HG02885 (cell line): ENCODE data around the gene CTIF.
A peak's percentile ranks its signal among the peaks of the same experiment; 100 is the strongest.

Experiments used
- ATAC-seq: cut with Tn5 transposase; IDR thresholded peaks from one replicate; pipeline ENCODE4 v1.9.1; 2021; ENCODE audit warnings: mild to moderate bottlenecking; ENCODE audit not compliant: unreplicated experiment, poor library complexity

The CTIF gene

DNA sequence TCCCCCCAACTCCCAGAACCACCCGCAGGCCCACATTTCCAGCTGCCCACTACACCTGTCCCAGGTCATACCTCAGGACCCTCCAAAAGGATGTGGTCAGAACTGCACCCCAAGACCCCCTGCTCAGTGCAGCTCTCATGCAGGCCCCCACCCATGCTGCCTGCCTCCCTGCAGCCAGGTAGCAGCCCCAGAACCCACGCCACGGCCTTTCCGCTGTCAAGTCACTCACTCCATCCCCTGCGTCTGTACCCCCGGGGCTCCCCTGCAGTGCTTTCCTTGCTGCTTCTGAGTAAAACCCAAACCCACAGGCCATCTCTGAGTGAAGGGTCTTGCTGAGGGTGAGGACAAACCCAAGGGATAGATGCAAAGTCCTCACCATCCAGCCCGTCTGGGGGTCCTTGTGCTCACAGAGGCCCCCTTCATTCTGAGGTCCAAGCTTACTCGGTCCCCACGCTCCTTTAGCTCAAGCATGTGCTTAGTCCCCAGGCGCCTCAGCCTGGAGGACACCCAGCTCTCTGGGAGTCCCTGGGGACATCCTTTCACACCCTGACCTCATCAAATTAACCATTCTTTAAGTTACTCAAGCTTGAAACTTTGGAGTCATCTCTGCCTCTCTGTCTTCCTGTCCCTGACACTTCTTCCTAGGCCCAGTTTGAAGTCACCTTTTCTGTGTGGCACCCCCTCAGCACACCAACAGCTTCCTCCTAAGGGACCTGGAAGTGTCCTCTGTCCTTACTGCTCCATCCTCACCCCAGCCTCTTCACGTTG lies 281.8 kb downstream of the CTIF start:
- peak; percentile 93 for ATAC-seq

DNA sequence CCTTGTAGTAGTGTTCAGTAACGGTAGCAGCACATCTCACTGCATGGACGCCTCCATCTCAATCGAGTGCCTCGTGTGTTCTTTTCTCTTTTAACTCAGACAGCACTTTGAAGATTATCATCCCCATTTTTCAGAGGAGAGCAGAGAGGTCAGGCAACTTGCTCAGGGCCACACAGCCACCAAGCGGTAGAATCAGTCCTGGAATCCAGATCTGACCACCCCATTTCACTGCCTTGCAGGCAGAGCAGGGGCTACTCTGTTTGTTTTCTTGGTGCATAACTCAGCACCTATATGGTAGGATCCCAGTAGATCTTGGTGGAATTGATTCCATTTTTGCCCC lies 282.4 kb downstream of the CTIF start:
- no peak for ATAC-seq

DNA sequence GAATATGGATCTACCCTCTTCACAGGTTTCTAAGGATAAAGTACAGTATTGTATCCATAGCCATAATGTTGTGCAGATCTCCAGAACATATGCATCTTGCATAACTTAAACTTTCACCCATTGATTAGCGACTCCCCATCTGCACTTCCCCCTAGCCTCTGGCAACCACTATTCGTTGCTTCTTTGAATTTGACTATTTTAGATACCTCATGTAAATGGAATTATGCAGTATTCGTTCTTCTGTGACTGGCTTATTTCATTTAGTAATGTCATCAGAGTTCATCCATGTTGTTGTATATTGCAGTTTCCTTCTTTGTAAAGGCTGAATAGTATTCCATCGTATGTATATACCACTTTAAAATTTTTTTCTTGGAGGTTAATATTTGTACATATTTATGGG lies 283.0 kb downstream of the CTIF start:
- ATAC-seq = no peak

DNA sequence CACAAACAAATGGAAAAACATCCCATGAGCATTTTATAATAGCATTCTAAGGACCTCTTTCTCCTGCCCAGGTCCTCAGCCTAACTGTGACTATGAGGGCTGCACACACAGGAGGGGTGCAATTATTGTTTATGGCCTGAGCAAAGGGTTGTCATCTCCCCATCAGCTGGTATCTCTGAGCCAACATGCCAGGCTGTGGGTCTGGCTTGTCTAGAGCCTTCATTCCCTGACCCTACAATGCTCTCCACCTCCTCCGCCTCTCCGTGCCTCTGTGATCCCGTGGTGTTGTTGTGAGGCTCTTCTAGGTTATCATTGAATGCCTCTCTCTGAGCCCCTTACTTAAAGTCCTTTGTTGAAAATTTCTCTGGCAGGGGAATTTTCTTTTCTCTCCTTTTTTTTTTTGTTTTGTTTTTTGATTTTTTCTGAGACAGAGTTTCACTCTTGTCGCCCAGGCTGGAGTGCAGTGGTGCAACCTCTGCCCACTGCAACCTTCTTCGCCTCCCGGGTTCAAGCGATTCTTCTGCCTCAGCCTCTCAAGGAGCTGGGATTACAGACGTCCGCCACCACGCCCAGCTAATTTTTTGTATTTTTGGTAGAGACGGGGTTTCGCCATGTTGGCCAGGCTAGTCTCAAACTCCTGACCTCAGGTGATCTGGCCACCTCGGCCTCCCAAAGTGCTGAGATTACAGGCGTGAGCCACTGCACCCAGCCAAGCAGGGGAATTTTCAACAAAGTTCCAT lies 285.6 kb downstream of the CTIF start:
- no peak for ATAC-seq

DNA sequence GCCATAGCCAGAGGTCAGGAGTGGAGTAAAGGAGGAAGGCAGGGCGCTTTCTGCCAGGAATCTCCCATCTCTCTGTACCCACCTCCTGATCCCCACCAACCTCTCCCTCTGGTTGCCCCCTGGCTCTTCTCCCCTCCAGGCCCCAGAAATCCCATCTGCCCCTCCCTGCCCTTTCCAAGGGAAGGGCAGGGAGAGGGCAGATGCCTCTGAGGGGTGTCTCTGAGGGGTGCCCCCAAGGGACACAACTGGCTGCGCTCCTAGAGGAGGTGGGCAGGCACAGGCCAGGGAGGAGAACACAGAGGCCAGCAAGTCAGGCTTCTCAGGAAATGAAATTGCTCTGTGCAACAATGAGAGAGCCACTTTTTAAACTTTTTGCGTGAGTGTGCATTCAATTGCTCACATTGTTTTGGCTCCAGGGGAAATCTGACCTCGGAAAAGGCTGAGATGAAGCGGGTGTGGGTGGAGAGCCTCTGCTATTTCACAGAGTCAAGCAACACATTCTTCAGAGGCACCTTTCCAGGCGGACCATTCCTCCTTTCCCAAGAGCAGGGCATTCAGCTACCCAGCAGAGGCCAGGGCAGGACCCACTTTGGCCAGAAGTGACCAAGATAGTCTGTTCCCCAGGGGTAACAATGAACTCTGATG lies 286.4 kb downstream of the CTIF start:
- no peak for ATAC-seq

DNA sequence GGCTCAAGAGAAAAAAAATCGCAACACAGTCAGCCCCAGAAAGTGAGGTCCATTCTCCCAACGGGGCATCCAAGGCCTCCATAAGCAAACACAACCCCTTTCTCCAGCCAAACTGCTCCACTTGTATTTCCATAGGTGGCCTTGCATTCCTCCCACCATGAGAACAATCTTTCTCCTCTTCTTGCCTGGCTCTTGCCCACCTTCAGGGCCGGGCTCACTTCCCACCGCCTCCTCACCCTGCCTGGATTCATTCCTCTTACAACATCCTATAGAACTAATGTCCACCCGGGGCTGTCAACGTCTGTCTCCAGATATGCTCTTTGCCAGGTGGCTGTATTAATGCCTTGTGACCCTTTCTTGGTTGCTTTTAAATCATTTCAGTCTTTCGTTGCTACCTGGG lies 287.4 kb downstream of the CTIF start:
- no peak for ATAC-seq

DNA sequence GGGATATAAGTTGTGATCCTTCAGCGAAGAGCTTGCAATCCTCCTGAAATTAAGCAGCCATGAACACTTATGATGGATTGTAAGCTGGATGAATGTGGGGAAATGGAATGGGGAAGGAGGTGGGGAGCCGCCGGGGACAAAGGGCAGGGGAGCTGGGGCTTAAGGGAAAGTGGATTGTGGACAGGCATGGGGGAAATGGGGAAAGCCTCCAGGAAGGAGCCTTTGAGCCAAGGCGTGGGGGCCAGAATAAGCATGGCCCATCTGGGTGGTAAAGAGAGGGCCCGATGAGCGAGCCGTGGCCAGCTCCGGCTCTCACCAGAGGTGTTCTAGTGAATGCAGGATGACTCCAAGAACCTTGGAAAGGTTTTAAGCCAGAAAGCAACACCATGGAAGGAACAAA lies 288.0 kb downstream of the CTIF start:
- no peak for ATAC-seq

DNA sequence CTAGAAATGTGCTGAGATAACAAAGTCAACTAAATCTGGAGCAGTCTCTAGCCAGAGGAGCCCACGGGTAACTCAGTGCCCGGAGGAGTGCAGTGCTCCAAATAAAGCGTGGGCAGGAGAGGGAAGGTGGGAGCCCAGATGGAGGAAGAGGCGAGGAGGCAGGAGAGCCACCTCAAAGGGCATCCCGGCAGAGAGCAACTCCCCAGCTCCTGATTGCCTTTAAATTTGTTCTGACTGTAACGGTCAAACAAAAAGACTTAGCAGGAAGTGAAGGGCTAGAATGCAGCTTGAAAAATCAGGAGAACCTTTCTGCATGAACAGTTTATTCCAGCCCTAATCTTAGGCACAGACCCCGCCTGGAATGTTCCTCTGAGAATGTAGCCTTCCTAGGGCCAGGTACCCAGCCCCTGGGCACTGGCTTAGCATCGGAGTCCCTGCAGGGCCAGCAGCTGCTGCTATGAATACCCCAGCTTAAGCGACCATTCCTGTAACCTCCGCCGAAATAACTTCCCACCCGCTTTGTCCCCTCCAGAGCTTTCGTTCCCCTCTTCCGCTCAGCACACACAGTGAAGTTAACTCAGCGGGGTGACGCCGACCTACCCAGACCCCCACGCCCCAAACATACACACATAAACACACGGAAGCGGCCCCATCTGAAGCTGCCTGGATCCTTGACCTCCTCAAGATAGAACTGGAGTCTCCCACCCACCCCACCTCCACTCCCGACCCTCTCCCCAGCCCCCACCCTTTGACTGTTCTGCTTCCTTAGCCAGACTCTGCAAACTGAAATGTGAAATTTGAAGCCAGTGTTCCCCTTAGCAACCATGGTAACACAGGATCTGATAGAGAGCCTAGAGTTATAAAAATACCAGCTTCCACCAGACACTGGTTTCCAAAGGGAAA lies 288.7 kb downstream of the CTIF start:
- no peak for ATAC-seq

DNA sequence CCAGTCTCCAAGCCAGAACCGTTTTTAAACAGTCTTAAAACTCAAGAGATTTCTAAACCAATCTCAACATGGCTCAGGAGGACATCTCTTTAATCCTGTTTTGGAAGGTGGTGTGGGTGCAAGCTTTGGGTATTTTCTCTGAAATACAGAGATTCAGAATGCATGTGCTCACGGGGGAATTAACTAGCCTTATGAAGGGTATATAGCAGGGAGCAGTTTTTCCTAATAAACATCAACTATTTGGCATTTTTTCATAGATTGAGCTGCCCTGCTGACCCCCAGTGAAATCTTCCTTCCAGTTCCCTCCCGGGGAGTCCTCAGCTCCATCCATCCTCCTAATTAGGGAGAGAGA lies 289.3 kb downstream of the CTIF start:
- no peak for ATAC-seq

DNA sequence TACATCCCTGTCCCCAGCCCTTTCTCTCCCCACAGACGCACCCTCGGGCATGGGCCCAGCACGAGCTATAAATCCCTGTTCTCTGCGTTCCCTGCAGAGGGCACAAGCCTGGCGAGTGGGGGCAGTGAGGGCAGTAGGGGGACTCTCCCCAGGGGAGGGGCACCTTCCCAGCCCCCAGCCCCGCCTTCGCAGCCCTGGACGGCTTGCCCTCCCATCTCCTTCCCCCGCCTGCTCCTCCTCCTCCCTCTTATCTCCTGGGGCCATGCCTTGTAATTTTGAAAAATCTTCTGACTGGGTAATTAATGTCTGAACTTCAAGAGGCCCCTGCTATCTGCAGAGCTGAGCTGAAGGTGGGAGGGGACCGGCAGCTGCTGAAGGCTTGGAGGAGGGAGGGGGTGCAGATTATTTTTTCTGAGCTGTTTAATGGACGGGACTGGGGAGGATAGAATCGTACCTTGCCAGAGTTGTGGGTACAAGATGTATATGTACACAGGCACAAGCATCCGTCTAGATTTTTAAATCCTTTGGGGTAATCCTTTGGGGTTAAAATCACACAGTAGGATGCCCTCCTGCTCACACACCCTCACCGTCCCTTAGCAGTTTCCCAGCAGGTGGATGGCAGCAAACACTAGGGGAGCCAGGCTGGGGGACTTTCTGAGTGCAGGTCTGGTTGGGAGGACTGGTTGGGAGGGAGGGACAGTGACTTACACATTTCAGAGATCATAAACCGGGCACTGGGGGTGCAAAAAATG lies 290.0 kb downstream of the CTIF start:
- ATAC-seq = no peak

DNA sequence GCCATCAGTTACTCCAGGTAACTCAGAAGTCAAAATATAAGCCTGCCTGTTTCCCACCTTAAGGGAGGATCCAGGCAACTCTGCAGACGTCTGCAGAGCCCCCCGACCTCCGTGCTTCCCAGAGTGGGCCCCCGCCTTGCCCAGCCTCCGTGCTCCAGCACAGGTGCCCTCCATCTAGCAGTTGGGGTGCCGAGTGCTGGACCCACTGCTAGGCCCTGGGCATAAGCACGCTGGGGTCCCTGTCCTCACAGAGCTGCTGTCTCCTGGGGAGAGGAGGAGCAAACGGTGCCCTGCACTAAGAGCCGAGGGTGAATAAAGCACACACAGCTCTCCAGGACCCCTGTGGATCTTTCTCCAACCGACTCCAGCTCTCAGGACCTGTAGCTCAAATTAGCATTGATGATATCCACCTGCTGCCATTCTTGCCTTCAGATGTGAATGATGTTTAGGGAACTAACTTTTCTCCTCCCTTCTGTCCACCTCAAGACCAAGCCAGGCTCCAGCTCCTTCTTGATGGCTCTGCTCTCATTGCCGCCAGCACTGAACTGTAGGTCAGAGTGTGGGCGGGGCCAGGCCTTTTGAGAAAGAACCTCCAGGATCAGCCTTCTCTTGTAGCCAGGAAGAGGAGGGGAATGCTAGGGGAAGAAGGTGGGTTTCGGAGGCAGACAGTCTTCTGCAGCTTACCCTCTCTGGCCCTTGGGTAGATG lies 290.8 kb downstream of the CTIF start:
- ATAC-seq = no peak

DNA sequence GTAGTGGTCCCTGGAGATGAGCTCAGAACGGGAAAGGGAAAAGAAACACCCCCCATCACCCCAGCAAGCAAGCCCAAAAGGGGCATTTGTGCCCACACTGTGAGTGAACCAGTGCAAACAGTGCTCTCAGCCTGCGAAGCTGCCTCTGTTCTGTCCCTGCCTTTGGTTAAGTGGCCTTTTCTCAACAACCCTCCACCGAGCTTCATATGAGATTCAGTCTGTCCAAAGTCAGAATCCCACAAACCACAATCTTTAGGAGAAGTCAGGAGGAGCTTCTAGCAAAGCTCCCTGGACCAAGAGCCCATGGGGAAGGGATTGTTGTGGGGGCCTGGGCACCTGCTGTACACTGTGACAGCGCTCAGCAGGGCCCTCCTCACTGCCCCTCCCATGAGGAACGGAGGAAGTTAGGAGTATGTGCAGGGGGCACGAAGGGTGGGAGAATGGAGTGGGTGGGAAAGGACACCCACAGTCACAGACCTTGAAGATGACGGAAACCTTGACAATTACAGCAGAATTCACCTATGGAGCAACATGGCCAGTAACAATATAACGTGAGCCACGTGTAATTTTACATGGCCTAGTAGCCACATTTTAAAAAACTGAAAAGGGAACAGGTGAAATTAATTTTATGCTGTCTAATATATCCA lies 292.4 kb downstream of the CTIF start:
- no peak for ATAC-seq

DNA sequence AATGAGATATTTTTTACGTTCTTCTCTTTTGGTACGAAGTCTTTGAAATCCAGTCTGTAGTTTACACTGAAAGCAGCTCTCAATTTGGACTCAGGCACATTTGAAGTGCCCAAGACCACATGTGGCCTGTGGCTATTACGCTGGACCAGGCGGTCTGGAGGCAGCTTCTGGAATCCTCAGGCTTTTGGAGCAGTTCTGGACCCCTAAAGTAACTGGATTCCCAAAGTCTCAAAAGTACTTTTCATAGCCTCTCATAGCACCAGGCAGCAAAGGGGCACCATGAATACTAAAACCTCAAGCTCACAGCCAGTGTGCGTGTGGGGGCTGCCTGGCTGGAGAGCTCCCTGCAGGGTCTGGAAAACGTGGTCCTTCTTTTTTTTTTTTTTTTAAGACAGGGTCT lies 293.0 kb downstream of the CTIF start:
- no peak for ATAC-seq

DNA sequence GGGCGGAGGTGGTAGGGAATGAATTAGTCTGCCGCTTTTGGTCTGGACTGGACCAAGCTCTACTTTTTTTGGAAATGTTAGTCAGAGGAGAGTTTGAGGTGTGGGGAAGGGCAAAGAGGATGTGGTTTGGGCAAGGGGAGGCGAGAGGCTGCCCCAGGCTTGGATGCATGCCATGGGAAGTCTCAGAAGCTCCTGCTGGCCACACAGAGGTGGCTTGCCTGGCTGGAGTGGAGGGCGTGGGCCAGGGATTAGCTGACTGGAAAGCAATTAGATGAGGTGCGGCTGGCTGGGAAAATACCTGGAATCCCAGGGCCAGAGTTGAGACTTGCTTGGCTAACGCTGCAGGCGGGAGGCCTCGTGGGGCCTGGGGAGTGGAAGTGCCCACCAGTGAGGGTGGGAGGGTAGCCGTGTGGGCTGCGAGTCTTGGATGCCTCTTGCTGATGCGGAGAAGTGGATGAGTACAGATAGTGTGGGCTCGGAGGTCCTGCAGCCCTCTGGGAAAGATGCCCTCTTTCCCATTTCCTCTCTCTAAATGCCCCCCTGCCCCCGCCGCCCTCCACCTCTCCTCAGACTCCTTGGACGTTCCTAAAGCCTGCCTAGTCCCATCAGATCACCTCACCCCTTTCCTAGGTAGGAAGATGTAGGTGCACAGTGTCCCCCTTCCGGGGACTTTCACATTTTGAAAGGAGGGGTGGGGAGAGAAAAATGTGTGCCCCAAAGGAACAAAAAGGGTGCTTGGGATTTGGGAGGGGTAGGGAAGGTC lies 294.3 kb downstream of the CTIF start:
- no peak for ATAC-seq

DNA sequence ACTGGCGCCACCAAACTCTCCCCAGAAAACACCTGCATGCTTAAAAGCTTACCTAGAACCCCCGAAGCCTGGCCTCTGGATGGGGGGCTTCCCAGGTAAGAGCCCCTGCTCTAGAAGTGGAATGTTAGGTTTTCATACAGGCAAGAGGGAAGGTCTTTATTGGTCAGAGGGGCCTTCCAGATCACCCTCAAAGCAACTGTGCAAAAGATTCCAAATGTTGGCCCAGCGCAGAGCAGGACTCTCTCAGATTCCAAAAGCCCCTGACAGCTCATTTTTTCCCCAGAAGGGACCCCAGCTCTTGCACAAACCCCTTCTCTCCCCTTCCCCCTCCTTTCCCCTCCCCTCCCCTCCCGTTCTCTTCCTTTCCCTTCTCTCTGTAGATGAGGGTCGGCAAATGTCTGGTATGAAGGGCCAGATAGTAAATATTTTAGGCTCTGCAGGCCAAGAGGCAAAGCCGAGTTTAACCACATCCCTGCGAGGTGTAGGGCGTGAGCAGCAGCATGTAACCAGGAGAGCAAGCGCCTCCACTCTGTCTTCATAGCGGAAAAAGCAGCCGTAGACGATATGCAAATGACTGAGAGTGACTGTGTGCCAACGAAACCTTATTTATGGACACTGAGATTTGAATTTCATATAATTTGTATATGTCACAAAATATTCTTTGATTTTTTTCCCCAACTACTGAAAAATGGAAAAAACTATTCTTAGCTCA lies 295.0 kb downstream of the CTIF start:
- peak; percentile 90 for ATAC-seq

DNA sequence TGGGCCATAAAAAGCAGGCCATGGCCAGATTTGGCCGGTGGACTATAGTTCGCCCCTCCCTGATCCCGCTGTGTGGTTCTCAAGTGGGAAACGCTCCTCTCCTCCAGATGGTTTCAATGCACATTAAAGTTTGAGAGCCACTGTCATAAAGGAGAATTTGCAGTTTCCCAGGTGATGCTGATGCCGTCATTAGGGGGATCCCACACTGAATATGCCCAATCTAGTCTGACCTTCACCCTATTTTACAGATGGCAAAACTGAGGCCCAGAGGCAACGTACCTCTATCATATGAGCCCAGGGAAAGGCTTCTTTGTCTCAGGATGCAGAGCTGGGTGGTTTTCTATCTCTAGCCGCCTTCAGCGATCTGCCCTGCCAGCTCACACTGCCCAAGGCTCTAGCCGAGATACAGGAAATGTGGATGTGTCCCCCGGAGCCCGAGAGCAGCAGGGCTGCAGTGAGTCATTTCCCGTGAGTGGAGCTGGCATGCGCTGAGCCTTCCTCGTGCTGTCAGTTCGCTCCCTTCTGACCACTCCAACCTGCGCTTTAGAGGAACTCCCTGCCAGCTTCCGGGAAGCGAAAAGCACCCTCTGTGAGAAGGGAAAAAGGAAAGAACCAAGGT lies 295.7 kb downstream of the CTIF start:
- peak; percentile 58 for ATAC-seq

DNA sequence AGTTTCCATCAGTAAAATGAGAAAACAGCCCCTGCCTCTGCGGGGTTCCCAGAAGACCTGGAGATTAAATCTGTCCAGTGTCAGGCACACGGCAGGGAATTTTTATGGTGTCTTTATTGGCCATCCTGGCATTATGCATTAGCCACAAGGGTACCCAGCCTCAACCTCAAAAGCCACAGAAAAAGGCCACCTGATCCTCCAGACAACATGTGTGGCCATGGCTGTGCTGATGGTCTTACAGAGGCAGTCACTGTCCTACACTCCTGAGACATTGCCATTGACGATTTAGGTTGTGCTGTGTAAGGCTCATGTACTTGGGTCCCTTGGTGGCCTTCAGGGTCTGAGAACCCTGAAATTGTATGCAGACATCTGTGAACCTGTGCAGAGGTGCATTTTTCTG lies 296.3 kb downstream of the CTIF start:
- no peak for ATAC-seq
